GOT3 (cell line): ENCODE measurements around the gene MYOC.
"Not testable (repeated sequence)": the region's sequence is repeated elsewhere in the genome, so short reads cannot be mapped to it uniquely, and the experiment has no call there.

Experiments used
- DNase-seq: peaks from one replicate; lab custom pipeline; 2025; ENCODE audit warnings: mixed read lengths; lab: John Stamatoyannopoulos, UW

Gene MYOC

DNA sequence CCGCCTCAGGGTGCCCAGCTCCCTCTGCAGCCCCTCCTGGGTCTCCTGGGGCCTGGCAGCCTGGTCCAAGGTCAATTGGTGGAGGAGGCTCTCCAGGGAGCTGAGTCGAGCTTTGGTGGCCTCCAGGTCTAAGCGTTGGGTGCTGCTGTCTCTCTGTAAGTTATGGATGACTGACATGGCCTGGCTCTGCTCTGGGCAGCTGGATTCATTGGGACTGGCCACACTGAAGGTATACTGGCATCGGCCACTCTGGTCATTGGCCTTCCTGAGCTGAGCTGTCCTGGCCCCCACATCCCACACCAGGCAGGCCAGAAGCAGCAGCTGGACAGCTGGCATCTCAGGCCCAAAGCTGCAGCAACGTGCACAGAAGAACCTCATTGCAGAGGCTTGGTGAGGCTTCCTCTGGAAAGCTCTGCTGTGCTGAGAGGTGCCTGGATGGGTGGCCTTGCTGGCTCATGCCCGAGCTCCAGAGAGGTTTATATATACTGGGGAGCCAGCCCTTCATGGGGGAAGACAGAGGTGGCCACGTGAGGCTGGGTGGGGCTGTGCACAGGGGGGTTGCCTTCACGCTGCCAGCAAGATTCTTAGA lies at the start of gene MYOC:
Gene MYOC (minus strand): TSS at position 455 of the 589 bp plus-strand sequence. CDS start 77 bp downstream, at position 378.
- no peak for DNase-seq

DNA sequence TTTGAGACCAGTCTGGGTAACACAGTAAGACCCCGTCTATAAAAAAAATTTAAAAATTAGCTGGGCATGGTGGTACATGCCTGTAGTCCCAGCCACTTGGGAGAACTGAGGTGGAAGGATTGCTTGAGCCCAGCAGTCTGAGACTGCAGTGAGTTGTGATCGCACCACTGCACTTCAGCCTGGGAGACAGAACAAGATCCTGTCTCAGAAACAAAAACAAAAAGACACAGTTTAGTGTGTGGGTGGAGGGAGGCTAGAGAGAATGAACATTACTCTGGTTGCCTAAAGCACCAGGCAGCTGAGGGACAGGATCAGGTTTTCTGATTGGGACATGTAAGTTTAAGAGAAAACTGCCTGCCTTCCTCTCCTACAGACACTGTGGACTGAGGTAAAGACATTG lies 47.0 kb upstream of the MYOC start:
- DNase-seq: no peak

DNA sequence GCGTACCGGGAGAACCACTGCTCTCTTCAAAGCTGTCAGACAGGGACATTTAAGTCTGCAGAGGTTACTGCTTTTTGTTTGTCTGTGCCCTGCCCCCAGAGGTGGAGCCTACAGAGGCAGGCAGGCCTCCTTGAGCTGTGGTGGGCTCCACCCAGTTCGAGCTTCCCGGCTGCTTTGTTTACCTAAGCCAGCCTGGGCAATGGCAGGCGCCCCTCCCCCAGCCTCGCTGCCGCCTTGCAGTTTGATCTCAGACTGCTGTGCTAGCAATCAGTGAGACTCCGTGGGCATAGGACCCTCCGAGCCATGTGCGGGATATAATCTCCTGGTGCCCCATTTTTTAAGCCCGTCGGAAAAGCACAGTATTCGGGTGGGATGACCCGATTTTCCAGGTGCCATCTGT lies 43.3 kb upstream of the MYOC start:
- DNase-seq: not testable (repeated sequence)

- DNase-seq: not testable (repeated sequence)
Measured at GRCh38 chr1:171693541-171693940, 41.1 kb upstream of the MYOC start.

DNA sequence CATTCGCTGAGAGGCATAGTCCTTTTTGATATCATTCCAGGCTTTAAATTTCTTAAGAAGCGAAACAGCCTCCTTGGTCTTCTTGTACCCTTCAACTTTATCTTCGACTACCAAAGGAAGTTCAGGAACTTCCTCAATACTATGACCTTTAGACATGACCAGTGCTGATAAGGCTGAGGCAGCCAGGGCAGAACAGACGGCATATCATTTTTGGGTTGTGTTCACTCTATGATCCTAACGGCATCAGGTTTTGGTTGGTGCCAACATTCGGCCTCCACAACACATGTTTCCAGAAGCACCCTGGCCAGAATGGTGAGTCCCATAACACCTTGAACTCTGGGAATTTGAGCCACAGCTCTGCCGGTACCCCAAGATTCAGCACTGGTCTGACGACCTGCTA lies 31.4 kb upstream of the MYOC start:
- DNase-seq: no peak

DNA sequence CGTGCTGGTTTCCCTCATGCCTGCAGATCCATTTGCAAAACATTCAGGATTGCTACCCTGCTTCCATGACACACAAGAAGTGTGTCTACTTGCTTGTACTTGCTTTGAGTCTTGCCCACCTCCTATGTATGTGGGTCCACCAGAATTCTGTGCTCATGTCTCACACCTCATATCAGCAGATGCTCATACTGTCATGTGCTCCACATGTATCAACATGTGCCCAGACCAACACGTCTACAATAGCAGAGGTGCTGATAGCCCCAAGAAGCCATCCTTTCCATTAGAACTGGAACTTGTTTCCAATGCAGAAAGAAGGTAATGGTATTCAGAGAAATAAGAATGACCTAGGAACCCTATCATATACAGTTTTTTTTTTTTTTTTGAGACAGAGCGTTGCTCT lies 27.9 kb upstream of the MYOC start:
- no peak for DNase-seq

GRCh38 chr1:171676823-171677222 lies 24.3 kb upstream of the MYOC start:
- no peak for DNase-seq

DNA sequence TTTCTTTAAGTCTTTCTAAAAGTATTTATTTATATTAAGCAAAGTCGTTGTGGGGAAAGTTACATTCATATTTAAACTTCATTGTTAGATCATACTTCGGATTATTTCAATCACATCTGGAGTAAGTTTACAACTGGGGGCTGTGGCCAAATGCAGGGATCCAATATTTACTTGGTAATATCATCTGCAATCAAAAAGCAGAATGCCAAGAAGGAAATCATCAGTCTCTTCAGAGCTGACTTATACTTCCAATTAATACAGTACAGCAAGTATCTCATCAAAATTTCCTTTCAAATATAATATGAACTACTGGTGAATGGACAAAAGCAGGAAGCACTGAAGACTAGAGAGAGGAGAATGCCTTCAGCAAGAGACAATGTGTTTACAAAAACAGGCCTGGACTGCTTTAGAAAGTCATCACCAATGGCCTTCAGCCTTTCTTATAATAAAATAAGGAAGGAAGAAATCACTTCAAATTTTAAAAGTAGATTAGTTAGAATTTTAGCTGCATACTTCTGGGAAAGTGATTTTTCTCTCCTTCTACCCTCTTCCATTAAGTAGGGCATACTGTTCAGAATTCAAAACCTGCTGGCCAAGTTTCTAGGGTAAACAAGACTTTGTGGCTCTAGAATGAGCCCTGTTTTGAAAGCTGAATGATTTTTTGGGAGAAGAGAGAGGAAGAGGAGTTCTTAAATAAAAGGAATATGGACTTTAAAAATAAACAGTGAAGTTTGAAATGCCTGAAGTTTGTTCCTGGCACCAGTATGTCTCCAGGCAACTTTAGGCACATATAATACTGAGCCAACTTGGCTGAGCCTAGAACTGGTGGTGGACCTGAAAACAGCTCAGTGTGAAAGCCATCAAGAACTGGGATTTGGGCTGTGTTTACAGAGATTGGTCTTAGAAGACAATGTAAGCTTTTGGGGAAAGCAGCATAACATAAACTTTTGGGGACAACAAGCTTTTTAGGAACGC lies 22.2 kb upstream of the MYOC start:
- no peak for DNase-seq

DNA sequence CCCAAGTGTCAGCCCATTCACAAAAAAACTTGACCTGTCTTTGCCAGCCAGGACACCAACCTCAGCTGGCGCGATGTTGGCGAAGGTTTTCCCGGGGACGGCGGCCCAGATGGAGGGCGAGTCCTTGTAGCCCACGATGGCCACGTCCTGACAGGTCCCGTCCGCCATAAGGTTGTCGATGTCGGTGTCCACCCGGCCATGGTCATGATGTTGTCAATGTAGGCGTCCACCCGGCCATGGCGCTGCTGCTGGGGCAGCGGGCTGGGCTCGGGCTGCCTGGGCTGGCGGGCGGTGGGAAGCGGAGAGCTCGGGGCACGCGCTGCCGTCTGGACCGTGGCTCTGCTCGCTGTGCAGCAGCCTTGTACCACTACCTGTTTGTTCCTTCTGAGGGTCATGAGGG lies 18.3 kb upstream of the MYOC start:
- no peak for DNase-seq

- no peak for DNase-seq
Measured at GRCh38 chr1:171668372-171668771, 15.9 kb upstream of the MYOC start.

- no peak for DNase-seq
Measured at GRCh38 chr1:171666114-171666769, 13.8 kb upstream of the MYOC start.

DNA sequence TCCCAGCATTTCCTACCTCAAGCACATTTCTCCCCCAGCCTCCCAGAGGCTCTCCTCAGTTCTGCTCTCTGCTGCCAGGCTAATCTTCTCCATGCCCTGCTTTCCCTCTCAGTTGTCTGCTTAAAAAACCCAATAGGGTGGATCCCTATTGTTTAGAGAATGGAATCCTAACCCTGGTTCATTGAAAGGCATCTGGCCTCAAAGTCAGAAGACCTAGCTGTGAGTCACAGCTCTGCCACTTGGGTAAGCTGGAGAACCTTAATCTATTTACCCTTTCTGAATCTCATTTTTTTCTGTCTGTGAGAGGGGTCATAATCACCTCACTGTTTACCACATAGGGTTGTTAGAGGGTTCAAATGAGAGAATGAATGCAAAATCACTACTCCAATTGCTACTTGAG lies 12.5 kb upstream of the MYOC start:
- DNase-seq: no peak

- no peak for DNase-seq
Measured at GRCh38 chr1:171663854-171664575, 11.5 kb upstream of the MYOC start.

DNA sequence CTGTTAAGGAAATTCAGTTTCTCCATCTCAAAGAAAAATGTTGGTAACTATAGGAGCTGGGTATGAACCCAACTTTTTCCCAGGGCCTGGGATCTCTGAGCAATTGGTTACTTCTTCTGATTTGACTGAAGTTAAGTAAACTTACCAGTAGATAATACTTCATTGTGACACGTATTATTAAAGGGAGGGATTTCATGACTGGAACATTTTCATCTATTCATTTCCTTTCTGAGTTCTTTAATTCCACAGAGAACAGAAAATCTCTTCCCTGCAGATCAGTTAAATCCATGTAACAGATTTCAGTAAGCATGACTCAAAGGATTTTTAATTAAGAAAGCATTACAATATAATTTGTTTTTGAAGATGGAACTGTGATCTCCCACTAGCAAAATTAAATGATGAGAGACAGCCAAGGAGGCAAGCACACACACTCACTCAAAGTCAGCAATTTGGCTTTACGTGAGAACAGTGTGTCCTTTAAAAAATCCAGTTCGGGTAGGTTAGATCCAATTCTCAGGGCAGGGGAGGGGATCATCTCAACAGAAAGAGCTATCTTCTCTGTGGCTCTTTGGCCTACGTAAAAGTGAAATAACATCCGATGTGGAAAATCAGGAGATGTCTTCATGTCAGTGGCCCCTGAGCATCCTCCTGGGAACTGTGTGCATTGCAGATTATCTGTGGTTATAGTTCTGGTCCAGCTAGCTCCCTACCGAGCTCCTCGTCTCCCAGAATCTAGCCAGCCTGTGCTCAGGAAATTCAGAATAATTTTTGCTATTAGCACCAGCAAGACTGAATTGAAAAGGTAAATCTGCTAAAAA lies 10.8 kb upstream of the MYOC start:
- no peak for DNase-seq

DNA sequence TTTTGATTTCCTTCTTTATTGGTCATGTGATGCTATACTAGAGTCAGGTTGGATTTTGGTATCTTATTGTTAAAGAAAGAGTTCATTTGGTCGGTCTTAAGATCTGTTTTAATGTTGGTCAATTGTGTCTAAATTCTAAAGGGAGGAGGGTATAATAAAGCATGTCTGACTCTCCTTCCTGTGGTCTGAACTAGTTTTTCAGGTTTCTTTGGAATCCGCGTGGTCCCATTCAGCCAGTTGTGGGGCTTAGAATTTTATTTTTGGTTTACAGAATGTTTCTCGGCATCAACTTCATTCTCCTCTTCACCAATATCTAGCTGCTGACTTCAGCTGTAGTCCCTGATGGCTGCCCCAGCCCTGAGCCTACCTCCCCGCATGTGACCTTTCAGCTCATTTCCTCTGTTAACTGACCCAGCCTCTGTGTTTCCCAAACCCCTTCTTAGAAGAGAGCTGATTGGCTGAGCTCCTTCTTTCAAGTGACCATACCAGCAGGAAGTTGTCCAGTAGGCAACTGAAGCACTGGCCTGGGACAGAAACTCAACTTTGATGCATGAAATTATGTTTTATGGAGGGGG lies 8.7 kb upstream of the MYOC start:
- DNase-seq: no peak

DNA sequence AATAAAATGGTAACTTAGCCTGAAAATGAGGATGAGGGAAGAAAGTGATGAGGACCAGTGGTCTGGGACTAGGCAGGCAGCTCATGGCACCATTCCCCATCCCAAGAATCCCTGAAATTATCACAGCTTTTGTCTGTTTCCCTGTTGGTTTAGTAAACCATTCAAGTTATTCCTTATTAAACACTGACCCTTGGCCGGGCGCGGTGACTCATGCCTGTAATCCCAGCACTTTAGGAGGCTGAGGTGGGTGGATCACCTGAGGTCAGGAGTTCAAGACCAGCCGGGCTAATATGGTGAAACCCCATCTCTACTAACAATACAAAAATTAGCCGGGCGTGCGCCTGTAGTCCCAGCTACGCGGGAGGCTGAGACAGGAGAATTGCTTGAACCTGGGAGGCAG lies 3.7 kb upstream of the MYOC start:
- DNase-seq: not testable (repeated sequence)

DNA sequence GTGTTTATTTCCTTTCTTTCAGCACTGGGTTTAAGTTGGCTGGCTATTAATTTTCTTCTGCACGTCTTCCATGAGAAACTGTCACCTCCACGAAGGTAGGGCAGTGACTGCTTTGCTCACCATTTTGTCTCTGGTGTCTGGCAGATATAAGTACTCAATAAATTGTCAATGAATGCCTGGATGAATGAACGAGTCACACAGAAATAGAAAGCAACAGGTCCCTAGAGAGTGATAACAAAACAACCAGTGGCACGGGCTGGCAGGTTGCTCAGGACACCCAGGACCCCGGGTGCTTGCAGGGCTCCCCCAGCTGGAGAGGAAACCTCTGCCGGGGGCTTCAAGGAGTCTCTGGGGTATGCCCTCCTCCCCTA lies 3.2 kb upstream of the MYOC start:
- no peak for DNase-seq

- DNase-seq: no peak
Measured at GRCh38 chr1:171654942-171655745, 2.7 kb upstream of the MYOC start.

DNA sequence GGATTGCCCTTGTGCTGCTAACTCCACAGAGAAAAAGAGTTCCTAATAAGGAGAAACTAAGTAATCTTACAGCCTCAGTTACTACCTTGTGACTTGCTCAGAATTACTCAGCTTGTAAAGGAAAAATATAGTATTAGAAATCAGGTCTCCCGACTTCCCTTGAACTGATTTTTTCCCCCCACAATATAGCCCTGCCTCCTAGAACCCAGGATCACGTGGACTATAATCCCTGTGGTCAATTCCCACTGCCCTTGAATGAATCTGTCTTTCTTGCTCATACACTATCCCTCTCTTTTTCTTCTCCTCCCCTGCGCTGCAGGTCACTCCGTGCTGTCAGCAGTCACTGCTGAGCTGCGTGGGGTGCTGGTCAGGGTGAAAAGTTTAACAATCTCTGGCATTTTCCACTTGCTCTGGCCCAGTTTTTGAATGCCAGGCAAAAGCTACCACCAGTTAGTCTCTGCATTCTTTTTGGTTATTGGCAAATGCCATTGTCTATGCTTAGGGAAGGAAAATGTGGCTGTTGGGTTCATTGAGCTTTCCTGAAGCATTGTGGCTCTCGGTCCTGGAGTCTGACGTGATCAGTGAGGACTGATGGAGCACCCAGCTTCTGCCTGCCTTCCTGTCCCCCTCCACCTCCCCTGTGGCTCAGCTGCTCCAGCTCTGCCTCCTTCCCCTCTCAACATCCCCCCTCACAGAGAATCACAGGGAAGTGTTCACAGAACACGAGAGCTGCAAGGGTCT lies 1.9 kb upstream of the MYOC start:
- no peak for DNase-seq
